Skeletal muscle cell (primary cell): Measurements from ENCODE around the gene ABAT.

Experiments
- DNase-seq: peaks from one replicate; pipeline ENCODE4 v3.0.0-alpha.2; 2010; ENCODE audit warnings: low read depth
- H3K4me3 ChIP-seq: 2 replicates; pipeline ENCODE4 v1.5.1; 2011; ENCODE audit warnings: low read depth, mild to moderate bottlenecking, control low read depth, low read length, moderate library complexity

Gene ABAT

DNA sequence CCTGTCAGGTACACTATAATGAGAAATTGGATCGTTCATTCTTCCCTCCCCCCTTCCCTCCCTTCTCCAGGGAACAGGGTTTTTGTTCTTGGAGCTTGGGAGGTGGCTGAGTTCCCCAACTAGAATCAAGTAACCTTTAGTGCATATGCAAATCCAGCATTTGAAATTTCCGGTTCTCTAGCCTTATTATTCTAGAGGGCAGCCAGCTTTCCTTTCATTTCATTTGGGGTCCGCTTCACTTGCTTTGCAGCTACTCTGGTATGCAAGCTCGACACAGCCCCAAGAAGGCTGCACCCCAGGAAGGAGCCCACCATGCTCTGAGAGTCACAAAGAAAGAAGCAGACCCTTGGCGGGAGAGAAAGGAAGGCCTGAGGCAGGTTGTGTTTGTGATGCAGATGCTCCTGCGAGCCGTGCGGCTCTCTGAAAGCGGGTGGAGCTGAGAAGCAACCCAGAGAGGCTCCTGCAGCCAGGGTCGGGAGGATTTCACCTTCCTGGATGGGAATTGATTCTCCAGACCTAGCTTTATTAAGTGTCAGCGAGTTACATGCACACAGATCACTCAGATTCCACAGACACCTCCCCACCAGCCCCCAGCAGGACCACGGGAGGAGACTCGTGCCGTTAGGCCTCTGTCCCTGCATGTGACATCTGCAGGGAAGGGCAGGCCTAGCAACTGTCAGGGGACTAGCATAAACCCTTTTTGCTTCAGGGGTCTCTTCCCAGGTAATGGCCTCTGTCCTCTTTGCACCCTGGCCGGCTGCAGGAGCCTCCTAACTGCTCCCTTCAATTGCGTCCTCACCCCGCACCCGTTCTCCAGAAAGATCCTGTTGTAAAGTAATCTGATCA lies 157.7 kb downstream of the ABAT start:
- DNase-seq = no peak
- no peak overlapping the region for H3K4me3 ChIP-seq

DNA sequence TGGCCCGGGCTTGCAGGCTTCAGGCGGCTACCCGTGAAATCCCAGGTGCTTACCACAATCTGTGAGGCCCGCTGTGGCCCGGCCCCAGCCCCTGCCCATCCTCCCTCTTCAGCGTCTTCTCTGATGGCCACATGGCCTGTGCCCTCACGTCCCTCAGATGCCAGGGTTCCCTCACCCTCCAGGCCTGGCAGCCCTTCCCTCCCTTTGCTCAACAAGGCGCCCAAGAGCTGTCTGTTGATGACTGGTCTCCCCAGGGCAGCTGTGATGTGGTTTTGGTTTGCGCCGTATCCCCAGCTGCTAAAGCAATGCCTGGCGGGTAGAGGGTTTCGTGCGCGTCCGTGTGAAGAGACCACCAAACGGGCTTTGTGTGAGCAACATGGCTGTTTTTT lies 158.3 kb downstream of the ABAT start:
- no peak for DNase-seq
- no peak overlapping the region for H3K4me3 ChIP-seq
